K562 (cell line): Measurements from ENCODE around the gene LDLRAD1.

Experiments used
- EGR1 ChIP-seq: fragments of 450-650 bp; conservative IDR thresholded peaks from 2 replicates; pipeline ENCODE4 v1.6.1; 2017; ENCODE audit warnings: mild to moderate bottlenecking
- ETV6 ChIP-seq, 3 experiments: fragments of 150-350 bp in 1 of 3; sonication (generic) in 1 of 3; formaldehyde crosslinking in 1 of 3; IDR thresholded peaks; 2 replicates each; pipeline versions ENCODE4 v1.6.1 to v1.8.0; 2014 to 2022; ENCODE audit warnings: borderline replicate concordance in 2 of 3, low read depth in 2 of 3, antibody characterized with exemption in 1 of 3, low read length in 1 of 3, mild to moderate bottlenecking in 1 of 3, missing genetic modification reagents in 1 of 3
- FOXA1 ChIP-seq: fragments of 450-650 bp; IDR thresholded peaks from 2 replicates; pipeline ENCODE4 v1.6.1; 2016; ENCODE audit warnings: mild to moderate bottlenecking, borderline replicate concordance
- FOXP1 ChIP-seq: sonication (generic); formaldehyde crosslinking; IDR thresholded peaks from 2 replicates; pipeline ENCODE4 v1.8.0; 2022; ENCODE audit warnings: mild to moderate bottlenecking, missing genetic modification reagents
- NBN ChIP-seq: fragments of 450-650 bp; IDR thresholded peaks from 2 replicates; pipeline ENCODE4 v1.6.1; 2016; ENCODE audit warnings: low read depth, mild to moderate bottlenecking
- POLR2AphosphoS5 ChIP-seq: IDR thresholded peaks from 2 replicates; pipeline ENCODE4 v1.6.1; 2011; ENCODE audit warnings: mild to moderate bottlenecking, low read depth, low read length, moderate library complexity; ENCODE audit not compliant: control insufficient read depth, insufficient read depth
- TARDBP ChIP-seq: fragments of 450-650 bp; IDR thresholded peaks from 2 replicates; pipeline ENCODE4 v1.6.1; 2016
- TCF7 ChIP-seq: sonication (generic); IDR thresholded peaks from 2 replicates; pipeline ENCODE4 v1.6.1; 2016; ENCODE audit warnings: antibody characterized with exemption, borderline replicate concordance
- ZNF175 ChIP-seq: fragments of 200-800 bp; sonication (Bioruptor generic); IDR thresholded peaks from 2 replicates; pipeline ENCODE4 v1.6.1; 2016; ENCODE audit warnings: low read depth, mild to moderate bottlenecking, missing genetic modification characterization, missing compliant biosample characterization
- ZNF76 ChIP-seq: fragments of 250-450 bp; sonication (Bioruptor Pico); IDR thresholded peaks from 2 replicates; pipeline ENCODE4 v1.4.0; 2020; ENCODE audit warnings: mild to moderate bottlenecking, moderate library complexity, borderline replicate concordance
- TF ChIP-seq, protein P1 (sequence below): fragments of 250-450 bp; sonication (Bioruptor Pico); IDR thresholded peaks from 2 replicates; pipeline ENCODE4 v1.5.0; 2021; ENCODE audit warnings: mild to moderate bottlenecking, moderate library complexity
- TF ChIP-seq, protein P2 (sequence below), 3 experiments: IDR thresholded peaks in 2 of 3; conservative IDR thresholded peaks in 1 of 3; 2 replicates each; pipeline ENCODE4 v1.5.1; 2011 to 2012; ENCODE audit warnings: low read length in 3 of 3, mild to moderate bottlenecking in 3 of 3, control low read depth in 2 of 3, improper control_type of control experiment in 1 of 3, inconsistent platforms in 1 of 3, low read depth in 1 of 3, mixed read lengths in 1 of 3, moderate library complexity in 1 of 3; ENCODE audit not compliant: insufficient read depth in 2 of 3

- TF ChIP-seq ZNF76 (no peak), FOXP1 (CRISPR knock-in tag) (no peak), POLR2AphosphoS5 (no peak), ZNF175 (CRISPR knock-in tag) (no peak), TCF7 (no peak), NBN (no peak), ETV6 (IDR thresholded peaks at IDR 0.05; ENCODE audit: borderline replicate concordance in 1 of 2, low read depth in 2 of 2, low read length in 1 of 2) (no peak), ETV6 (CRISPR knock-in tag; IDR thresholded peaks at IDR 0.05; ENCODE audit: borderline replicate concordance) (no peak), EGR1 (no peak), FOXA1 (no peak), TARDBP (no peak)
- TF ChIP-seq, protein P1, sequence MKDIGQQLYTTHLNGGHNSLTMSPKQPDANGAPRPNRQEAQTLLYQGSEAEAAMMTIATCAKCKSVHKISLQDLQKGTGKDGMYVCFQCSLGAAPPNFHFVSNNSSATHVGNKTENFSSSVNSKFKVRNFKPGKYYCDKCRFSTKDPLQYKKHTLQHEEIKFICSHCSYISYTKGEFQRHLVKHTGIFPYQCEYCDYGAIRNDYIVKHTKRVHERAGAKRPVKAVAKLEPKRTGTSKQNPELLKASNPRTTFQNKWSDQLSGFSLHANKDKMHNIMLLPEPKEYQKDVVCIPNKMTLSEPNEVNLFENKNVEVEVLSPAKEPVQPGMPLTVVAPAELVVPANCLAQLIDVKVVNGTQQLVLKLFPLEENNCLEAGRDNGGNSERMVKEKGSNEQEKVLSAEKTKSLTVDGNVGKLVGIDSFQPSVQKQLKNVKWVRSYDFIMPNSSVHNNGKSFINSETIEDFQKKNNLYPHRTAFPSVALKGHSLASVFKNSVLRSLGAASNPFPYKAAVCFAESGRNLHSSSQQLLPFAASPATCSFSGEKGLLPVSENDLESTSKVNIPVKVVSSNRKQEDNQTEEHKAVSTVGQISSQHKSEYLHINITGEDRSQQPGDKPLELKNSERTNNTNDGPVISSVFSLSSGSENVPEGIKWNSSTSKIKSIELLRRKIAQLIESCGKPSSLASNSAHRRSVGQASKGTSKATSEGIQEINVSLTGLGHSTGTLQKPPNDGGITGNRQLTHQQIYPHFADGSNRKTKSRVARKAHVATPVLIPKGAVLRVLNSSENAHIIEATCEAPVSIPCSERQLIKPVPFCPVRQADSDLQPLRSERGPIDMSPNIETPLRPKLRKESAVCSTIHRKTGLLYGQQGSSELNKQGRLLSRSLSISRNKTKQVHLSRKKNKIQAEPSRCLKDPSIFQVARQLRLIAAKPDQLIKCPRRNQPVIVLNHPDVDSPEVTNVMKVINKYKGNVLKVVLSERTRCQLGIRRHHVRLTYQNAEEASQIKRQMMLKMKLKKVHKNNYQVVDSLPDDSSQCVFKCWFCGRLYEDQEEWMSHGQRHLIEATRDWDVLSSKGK (CRISPR knock-in tag) = no peak
- TF ChIP-seq, protein P2, sequence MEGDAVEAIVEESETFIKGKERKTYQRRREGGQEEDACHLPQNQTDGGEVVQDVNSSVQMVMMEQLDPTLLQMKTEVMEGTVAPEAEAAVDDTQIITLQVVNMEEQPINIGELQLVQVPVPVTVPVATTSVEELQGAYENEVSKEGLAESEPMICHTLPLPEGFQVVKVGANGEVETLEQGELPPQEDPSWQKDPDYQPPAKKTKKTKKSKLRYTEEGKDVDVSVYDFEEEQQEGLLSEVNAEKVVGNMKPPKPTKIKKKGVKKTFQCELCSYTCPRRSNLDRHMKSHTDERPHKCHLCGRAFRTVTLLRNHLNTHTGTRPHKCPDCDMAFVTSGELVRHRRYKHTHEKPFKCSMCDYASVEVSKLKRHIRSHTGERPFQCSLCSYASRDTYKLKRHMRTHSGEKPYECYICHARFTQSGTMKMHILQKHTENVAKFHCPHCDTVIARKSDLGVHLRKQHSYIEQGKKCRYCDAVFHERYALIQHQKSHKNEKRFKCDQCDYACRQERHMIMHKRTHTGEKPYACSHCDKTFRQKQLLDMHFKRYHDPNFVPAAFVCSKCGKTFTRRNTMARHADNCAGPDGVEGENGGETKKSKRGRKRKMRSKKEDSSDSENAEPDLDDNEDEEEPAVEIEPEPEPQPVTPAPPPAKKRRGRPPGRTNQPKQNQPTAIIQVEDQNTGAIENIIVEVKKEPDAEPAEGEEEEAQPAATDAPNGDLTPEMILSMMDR (IDR thresholded peaks at IDR 0.05 in 2 of 3, conservative IDR thresholded peaks at IDR 0.05 in 1 of 3; ENCODE audit: insufficient read depth in 2 of 3, low read depth in 1 of 3, low read length in 3 of 3) = no peak
Observed at GRCh38 chr1:53986458-53986857, 31.5 kb downstream of the LDLRAD1 start.
